Immature natural killer cell (primary cell): ENCODE results near the gene TAF1B. TPM values are rescaled to one million over a fixed set of nuclear protein-coding genes. Genes with fewer than 3 reads are reported as not detected.

ENCODE experiments used
- DNase-seq, 3 donors: peaks; one replicate each; pipeline ENCODE4 v3.0.0; 2022; ENCODE audit warnings: mixed read lengths in 1 of 3
- H3K27ac Mint-ChIP-seq, 6 donors: one replicate each; pipeline ENCODE4 v1.8.0; 2020; ENCODE audit warnings: mixed read lengths in 6 of 6, mild to moderate bottlenecking in 5 of 6, inconsistent platforms in 4 of 6, moderate library complexity in 3 of 6
- H3K27me3 Mint-ChIP-seq, 3 donors: one replicate each; pipeline ENCODE4 v1.8.0; 2020 to 2021; ENCODE audit warnings: low read depth in 3 of 3, mild to moderate bottlenecking in 3 of 3, mixed read lengths in 3 of 3, moderate library complexity in 3 of 3, inconsistent platforms in 1 of 3
- H3K36me3 Mint-ChIP-seq, 3 donors: one replicate each; pipeline ENCODE4 v1.8.0; 2020; ENCODE audit warnings: mixed read lengths in 3 of 3, inconsistent platforms in 2 of 3, mild to moderate bottlenecking in 2 of 3
- H3K4me1 Mint-ChIP-seq, 2 donors: one replicate each; pipeline ENCODE4 v1.8.0; 2020; ENCODE audit warnings: inconsistent platforms in 2 of 2, mild to moderate bottlenecking in 2 of 2, mixed read lengths in 2 of 2, moderate library complexity in 1 of 2
- H3K4me3 Mint-ChIP-seq, 5 donors: one replicate each; pipeline ENCODE4 v1.8.0; 2020; ENCODE audit warnings: mild to moderate bottlenecking in 5 of 5, mixed read lengths in 5 of 5, inconsistent platforms in 3 of 5, moderate library complexity in 3 of 5
- H3K9me3 Mint-ChIP-seq, 6 donors: one replicate each; pipeline ENCODE4 v1.8.0; 2020; ENCODE audit warnings: mild to moderate bottlenecking in 6 of 6, mixed read lengths in 6 of 6, inconsistent platforms in 4 of 6, moderate library complexity in 3 of 6
- polyA plus RNA-seq, 3 donors: library from polyadenylated mRNA; unstranded; fragments of 300-500 nt; fragmentation: Illumina TruSeq; gene quantifications; one replicate each; pipeline ENCODE4 v1.2.3, GENCODE V29; 2021

TAF1B gene
- polyA plus RNA-seq, 3 donors from 2014 or later = 8.7 to 21.8 (median 10.2) TPM

DNA sequence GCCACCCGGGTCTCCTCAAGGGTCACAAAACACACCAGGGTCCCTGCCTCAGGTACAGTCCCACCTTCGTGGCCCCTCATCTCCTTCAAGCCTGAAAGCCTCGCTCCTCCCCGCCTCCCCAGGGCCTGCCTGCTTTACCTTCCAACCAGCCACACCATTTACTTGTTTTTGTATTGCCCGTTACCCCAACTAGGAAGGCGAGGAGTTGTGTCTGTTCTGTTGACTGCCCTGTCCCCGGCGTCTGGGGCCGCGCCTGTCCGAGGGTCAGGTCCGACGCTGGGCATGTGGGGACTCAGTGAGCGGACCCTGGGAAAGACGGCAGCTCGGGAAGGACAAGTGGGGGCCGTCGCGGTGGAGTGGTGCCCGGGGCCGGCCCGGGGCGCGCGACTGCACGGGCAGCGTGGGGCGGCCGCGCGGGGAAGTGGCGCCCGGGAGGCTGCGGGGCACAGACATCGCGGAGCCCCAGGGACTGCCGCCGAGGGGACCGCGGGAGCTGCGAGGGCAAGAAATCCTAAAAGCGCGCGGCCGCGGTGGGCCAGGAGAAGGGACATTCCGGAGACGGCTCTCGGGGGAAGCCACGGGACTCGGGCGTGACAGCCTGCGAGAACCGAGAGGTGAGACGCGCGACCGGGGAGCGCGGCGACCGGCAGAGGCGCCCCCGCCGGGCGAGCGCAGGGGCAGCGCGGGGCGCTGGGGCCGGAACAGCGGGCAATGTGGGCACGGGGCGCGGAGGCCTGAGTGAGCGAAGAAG is 107.4 kb downstream of the TAF1B start:
- Mint-ChIP-seq H3K36me3 (no peaks in the 10 kb centered on the region), H3K27ac (peak overlapping the region in 5 of 6 donors; percentile 1 to 83 (median 62)), H3K9me3 (no peaks in the 10 kb centered on the region), H3K4me3 (peak overlapping the region; percentile 80 to 89 (median 85)), H3K4me1 (peaks cover 11 to 17% of the 10 kb centered on the region in 2 donors), H3K27me3 (peaks cover 4 to 22% (median 11%) of the 10 kb centered on the region in 3 donors)
- peak in 2 of 3 donors; percentile 60 to 66 for DNase-seq

DNA sequence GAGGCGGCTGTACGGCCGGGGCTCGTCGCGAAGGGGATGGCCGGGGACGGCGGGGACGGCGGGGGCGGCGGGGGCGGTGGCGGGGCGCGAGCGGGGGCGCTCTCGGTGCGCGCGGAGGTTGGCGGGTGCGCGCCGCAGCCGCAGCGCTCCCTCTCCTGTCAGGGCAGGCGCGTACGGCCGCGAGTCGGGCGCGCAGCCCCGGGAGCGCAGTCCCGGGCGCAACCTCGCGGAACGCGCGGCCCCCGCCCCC is 107.9 kb downstream of the TAF1B start:
- H3K4me1 Mint-ChIP-seq = peaks cover 11 to 17% of the 10 kb centered on the region in 2 donors
- H3K4me3 Mint-ChIP-seq = peak overlapping the region; percentile 58 to 88 (median 84)
- DNase-seq = no peak
- no peaks in the 10 kb centered on the region for H3K9me3 Mint-ChIP-seq
- no peaks in the 10 kb centered on the region for H3K36me3 Mint-ChIP-seq
- H3K27ac Mint-ChIP-seq = peak overlapping the region in 2 of 6 donors; percentile 57 to 74
- peaks cover 4 to 24% (median 8%) of the 10 kb centered on the region in 3 donors for H3K27me3 Mint-ChIP-seq

DNA sequence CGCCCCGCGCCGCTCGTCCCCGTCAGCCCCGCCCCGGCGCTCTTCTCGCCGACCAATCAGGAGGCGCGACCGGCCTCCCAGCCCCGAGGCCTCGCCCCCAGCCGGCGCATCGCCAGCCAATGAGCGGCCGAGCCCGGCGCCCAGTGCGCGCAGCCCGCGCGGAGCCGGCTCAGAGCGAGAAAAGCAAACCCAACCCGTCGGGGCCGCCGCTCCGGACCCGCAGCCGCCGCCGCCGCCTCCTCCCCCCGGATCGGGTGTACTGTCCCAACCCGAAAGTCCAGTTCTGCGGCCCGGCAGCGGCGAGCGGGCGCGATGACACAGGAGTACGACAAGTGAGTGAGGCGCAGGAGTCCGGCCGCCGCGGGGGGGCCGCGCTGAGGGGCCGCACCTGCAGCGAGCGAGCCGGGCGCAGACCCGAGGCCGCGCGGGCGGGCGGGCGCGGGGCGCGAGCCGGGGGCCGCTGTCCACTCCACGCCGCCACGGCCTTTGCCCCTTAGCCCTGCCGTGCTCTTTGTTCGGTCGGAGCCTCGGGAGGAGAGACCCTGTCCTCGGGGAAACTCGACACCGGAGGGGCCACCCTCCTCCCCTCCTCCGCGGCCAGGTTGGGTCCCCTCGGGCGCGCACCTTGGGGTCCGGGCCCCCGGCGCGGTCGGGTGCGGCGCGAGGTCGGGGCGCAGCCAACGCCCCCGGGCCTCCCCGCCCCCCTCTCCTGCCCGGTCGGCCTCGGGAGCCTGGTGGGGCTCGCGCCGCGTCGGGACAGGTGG is 108.4 kb downstream of the TAF1B start, which contains the start of gene GRHL1:
Gene GRHL1, plus strand, starts transcription at position 172 of the 764 bp plus-strand sequence. Its CDS starts 141 bp downstream, at position 313.
- H3K27me3 Mint-ChIP-seq = peaks cover 4 to 24% (median 6%) of the 10 kb centered on the region in 3 donors
- H3K36me3 Mint-ChIP-seq = no peaks in the 10 kb centered on the region
- H3K9me3 Mint-ChIP-seq = no peaks in the 10 kb centered on the region
- peaks cover 11 to 17% of the 10 kb centered on the region in 2 donors for H3K4me1 Mint-ChIP-seq
- peak within 1 kb of the TSS; percentile 80 to 89 (median 85) for H3K4me3 Mint-ChIP-seq
- peak within 1 kb of the TSS in 5 of 6 donors; percentile 1 to 83 (median 62) for H3K27ac Mint-ChIP-seq
- peak; percentile 91 to 92 (median 92) for DNase-seq

DNA sequence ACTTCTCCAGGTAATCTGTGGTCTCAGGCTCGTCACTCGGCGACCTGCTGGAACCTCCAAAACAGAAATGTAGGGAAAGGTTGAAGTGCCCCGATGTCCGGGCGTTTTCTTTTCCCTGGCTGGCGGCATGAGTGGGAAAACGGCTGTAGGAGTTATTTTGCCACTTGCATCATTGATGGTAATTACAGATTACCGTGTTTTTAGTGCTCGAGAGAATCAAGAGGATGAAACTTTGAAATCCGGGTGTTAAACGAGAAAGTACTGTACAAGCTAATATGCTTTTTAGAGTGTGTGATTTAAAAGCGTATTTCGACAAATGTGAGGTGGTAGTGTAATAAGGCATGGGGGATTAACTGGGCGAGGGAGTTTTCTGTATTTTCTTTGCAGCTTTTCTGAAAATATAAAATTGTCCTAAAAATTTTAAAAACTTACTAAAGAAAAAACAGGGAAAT is 109.0 kb downstream of the TAF1B start:
- Mint-ChIP-seq H3K4me3 (peak overlapping the region; percentile 56 to 82 (median 74)), H3K27me3 (peaks cover 4 to 24% (median 6%) of the 10 kb centered on the region in 3 donors), H3K9me3 (no peaks in the 10 kb centered on the region), H3K27ac (peak overlapping the region in 2 of 6 donors; percentile 25 to 40), H3K4me1 (peaks cover 11 to 17% of the 10 kb centered on the region in 2 donors), H3K36me3 (no peaks in the 10 kb centered on the region)
- DNase-seq = no peak

DNA sequence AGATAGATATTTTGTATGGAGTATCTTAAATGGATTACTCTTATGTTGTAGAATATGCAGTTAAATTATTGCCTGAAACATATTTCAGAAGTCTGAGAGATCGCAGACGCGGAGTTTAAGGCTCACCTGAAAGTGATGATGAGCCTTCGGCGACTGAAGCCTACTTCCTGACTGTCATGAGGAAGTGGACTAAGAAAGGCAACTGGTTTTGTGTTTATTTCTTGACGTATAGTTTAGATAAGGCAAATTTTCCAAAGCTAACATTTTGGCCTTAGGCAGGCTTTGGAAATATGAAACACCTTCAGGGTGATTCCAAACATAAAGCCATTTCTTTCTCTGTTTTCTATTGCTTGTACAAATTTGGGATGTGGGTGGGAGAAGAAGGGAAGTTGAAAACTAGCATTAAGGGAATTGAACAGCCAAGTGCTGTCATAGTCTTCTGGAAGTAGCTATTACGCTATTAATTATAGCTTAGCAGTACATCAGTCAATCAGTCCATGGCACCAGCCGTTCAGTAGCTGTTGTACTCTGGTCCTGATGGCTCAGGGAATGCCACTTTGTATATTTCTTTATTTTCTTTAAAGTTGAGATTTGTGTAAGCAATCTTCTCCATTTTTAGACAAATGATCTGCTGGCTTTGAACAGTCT is 109.7 kb downstream of the TAF1B start:
- peaks cover 4 to 24% (median 6%) of the 10 kb centered on the region in 3 donors for H3K27me3 Mint-ChIP-seq
- H3K4me3 Mint-ChIP-seq = peak overlapping the region; percentile 56 to 82 (median 74)
- H3K4me1 Mint-ChIP-seq = peaks cover 11 to 17% of the 10 kb centered on the region in 2 donors
- no peak for DNase-seq
- peaks cover 0 to 3% (median 0%) of the 10 kb centered on the region in 3 donors for H3K36me3 Mint-ChIP-seq
- H3K27ac Mint-ChIP-seq = no peak overlapping the region
- no peaks in the 10 kb centered on the region for H3K9me3 Mint-ChIP-seq

DNA sequence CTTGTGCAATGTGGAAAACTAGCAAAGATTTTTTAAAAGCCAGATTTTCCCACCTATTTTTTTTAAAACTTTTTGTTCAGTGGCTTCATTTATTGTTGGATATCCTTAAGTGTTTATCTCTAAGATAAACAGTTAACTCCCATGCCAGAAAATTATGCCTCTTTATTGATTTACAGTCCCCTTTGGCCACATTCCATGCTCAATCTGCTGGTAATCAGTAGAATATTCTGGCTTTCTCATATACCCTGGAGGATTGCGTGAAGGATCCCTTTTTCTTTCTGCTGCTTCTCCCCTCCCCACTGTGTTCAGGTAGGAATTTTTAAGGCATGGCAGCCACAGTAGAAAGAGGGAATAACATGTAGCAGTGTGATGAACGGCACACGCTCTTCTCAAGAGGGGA is 110.9 kb downstream of the TAF1B start:
- Mint-ChIP-seq H3K9me3 (no peaks in the 10 kb centered on the region), H3K4me1 (peaks cover 11 to 17% of the 10 kb centered on the region in 2 donors), H3K27ac (no peak overlapping the region), H3K36me3 (peaks cover 0 to 3% (median 0%) of the 10 kb centered on the region in 3 donors), H3K4me3 (no peak overlapping the region), H3K27me3 (peaks cover 4 to 21% (median 4%) of the 10 kb centered on the region in 3 donors)
- no peak for DNase-seq

DNA sequence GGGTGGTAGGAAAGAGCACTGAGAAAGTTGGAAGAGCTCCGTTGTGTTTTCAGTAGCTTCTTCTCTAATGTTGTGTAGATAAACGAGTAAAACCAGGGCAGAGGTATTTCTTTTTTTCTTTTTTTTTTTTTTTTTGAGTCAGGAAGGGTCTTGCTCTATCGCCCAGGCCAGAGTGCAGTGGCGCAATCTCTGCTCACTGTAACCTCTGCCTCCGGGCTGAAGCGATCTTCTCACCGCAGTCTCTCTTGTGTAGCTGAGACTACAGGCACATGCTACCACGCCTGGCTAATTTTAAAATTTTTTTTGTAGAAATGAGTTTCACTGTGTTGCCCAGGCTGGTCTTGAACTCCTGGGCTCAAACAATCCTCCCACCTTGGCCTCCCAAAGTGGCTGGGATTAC is 114.8 kb downstream of the TAF1B start:
- Mint-ChIP-seq H3K27me3 (peaks cover 0 to 5% (median 2%) of the 10 kb centered on the region in 3 donors), H3K4me1 (peaks cover 0 to under 1% of the 10 kb centered on the region in 2 donors), H3K9me3 (no peaks in the 10 kb centered on the region), H3K36me3 (peaks cover 0 to 3% (median 3%) of the 10 kb centered on the region in 3 donors), H3K4me3 (no peak overlapping the region), H3K27ac (no peak overlapping the region)
- no peak for DNase-seq

DNA sequence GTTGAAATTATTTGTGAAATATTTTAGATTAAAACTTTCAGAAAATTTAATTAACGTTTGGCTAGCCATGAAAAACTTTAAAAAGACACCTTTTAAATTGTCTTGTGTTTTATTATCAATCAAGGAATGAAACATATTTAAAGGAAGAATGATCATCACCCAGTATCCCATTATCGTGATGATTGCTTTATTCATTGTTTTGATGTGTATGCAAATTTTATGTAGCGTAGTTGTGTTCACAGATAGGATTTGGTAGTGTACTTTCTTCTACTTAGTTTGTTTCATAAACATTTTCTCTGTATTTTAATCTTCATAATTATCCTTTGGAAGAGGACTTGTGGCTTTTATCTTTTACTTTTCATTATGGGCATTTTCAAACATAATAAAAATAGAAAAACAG is 116.0 kb downstream of the TAF1B start:
- no peak for DNase-seq
- H3K4me3 Mint-ChIP-seq = no peak overlapping the region

DNA sequence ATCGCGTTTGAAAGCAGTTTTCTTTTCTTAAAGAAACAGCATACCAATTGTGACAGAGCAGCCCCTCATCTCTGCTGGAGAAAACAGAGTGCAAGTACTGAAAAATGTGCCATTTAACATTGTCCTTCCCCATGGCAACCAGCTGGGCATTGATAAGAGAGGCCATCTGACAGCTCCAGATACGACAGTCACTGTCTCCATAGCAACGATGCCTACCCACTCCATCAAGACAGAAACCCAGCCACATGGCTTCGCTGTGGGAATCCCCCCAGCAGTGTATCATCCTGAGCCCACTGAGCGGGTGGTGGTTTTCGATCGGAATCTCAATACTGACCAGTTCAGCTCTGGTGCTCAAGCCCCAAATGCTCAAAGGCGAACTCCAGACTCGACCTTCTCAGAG is 117.7 kb downstream of the TAF1B start:
- no peak for DNase-seq
- H3K27me3 Mint-ChIP-seq = peaks cover 0 to 2% (median 0%) of the 10 kb centered on the region in 3 donors
- no peak overlapping the region for H3K4me3 Mint-ChIP-seq
- peaks cover 9 to 14% of the 10 kb centered on the region in 2 donors for H3K4me1 Mint-ChIP-seq
- H3K27ac Mint-ChIP-seq = no peak overlapping the region
- H3K36me3 Mint-ChIP-seq = peaks cover 0 to 7% (median 3%) of the 10 kb centered on the region in 3 donors
- H3K9me3 Mint-ChIP-seq = no peaks in the 10 kb centered on the region

More for the DNA sequence above, 116.0 kb downstream of the TAF1B start:
- H3K27me3 Mint-ChIP-seq = peaks cover 0 to 2% (median 2%) of the 10 kb centered on the region in 3 donors
- peaks cover 0 to 3% (median 3%) of the 10 kb centered on the region in 3 donors for H3K36me3 Mint-ChIP-seq
- H3K27ac Mint-ChIP-seq = no peak overlapping the region
- no peaks in the 10 kb centered on the region for H3K4me1 Mint-ChIP-seq
- no peaks in the 10 kb centered on the region for H3K9me3 Mint-ChIP-seq

DNA sequence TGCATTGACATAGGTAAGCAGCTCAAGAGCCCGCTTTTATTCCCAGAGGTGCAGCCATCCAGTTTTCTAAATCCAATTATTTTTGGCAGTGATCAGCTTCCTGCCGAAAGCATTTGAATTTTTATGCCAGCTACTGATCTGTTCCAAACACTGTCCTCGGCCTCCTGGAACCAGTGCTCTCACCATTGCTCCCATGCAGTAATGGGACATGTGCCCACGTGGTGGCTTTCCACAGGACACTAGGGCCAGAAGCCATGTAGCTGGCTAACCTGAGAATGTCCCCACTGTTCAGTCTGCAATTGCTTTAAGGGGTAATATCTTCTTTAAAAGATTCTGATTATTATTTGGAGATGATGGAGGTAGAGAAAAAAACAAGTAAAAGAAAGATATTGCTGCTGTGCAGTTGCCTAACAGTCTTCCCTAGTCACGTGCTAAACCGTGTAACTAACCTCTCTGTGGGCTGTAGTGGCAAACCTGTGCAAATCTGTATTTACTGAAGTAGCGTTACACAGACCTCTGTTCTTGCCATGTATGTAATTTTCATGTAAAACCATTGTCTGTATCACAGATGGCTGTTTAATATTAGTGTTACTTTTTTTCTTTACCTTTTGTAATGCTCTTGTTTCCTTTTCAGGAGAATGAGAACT is 121.2 kb downstream of the TAF1B start:
- Mint-ChIP-seq H3K4me3 (no peak overlapping the region), H3K27me3 (peaks cover 0 to 2% (median 2%) of the 10 kb centered on the region in 3 donors), H3K4me1 (peaks cover 11 to 25% of the 10 kb centered on the region in 2 donors), H3K9me3 (no peaks in the 10 kb centered on the region), H3K27ac (no peak overlapping the region), H3K36me3 (peaks cover 0 to 7% (median 0%) of the 10 kb centered on the region in 3 donors)
- no peak for DNase-seq

DNA sequence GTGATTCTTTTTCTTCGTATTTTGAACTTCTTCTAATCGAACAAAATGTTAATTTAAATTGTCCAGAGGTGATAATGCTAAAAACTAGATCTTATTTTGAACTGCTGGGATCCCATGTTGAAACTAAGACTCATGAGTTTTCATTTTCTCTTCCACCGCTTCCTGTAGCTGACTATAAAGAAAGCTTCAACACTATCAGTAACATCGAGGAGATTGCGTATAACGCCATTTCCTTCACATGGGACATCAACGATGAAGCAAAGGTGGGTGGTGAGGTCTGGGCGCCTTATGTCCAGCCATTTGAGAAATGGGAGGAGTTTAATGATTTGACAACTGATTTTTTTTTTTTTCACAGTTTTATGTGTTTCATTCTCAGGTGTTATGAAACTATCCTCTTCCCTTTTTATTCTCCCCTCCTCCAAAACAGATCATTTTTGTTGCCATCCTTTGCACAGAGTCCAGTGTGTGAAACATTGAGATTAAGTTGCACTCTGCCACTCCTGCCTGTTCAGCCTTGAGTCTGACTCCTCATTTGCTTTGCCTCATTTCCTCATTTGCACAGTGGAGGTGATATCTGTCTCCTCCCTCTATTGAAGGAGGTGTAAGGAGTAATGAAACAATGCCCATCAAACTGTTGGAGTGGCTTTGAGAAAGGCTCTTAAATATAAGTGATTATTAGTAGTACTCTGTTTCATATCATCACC is 122.0 kb downstream of the TAF1B start:
- Mint-ChIP-seq H3K27ac (no peak overlapping the region), H3K4me3 (peak overlapping the region in 4 of 5 donors; percentile 12 to 62 (median 51)), H3K9me3 (no peaks in the 10 kb centered on the region), H3K27me3 (peaks cover 0 to 2% (median 0%) of the 10 kb centered on the region in 3 donors), H3K36me3 (peaks cover 0 to 7% (median 0%) of the 10 kb centered on the region in 3 donors), H3K4me1 (peaks cover 11 to 25% of the 10 kb centered on the region in 2 donors)
- peak in 2 of 3 donors; percentile 5 to 14 for DNase-seq

DNA sequence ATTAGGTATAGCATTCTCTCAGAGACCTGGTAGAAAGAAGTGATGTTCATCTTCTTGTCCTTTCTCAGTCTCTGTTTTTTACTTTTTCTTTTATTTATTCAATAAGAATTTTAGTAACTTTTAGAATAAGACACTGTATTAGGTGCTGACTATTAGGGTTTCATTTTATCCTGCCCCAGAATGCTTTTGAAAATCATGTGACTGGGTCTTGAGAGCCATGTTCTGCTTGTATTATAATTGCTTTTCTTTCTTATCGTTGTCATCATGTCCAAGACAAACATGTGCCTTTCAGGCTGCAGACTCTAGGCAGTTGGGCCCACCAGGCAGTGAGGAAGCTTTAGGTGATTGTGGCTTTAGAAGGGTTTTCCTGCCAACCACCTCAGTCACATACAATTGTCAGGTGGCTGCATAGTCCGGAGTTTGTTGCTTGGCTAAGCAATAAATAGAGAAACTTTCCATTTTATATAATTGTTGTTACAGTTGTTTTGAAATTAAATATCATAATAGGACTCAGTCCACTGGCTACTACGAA is 123.3 kb downstream of the TAF1B start:
- H3K27ac Mint-ChIP-seq = peak overlapping the region in 1 of 6 donors; percentile 15
- H3K4me3 Mint-ChIP-seq = no peak overlapping the region
- H3K4me1 Mint-ChIP-seq = peaks cover 11 to 25% of the 10 kb centered on the region in 2 donors
- peak in 1 of 3 donors; percentile 13 for DNase-seq
- H3K9me3 Mint-ChIP-seq = no peaks in the 10 kb centered on the region
- H3K27me3 Mint-ChIP-seq = peaks cover 0 to 2% (median 0%) of the 10 kb centered on the region in 3 donors
- H3K36me3 Mint-ChIP-seq = peaks cover 0 to 7% (median 0%) of the 10 kb centered on the region in 3 donors
